Gastroesophageal sphincter (tissue), 3 donors: ENCODE data around the gene PCAT7.

Experiments
- CTCF ChIP-seq, 4 experiments: fragments of 200-600 bp in 2 of 4; fragments of 450-650 bp in 2 of 4; sonication (generic) in 1 of 4; IDR thresholded peaks; one replicate each; pipeline ENCODE4 v1.5.1; 2017 to 2019; ENCODE audit warnings: antibody characterized with exemption in 4 of 4, mild to moderate bottlenecking in 2 of 4, moderate library complexity in 2 of 4
- POLR2A ChIP-seq, 2 donors: fragments of 450-650 bp; IDR thresholded peaks; one replicate each; pipeline ENCODE4 v1.6.1; 2017; ENCODE audit warnings: antibody characterized with exemption in 2 of 2, mild to moderate bottlenecking in 2 of 2, moderate library complexity in 1 of 2
- POLR2AphosphoS5 ChIP-seq: sonication (generic); formaldehyde crosslinking; IDR thresholded peaks from one replicate; pipeline ENCODE4 v1.6.1; 2017; ENCODE audit warnings: antibody characterized with exemption

- TF ChIP-seq CTCF (IDR thresholded peaks at IDR 0.05) (no peak), POLR2AphosphoS5 (no peak), POLR2A (IDR thresholded peaks at IDR 0.05) (no peak)
Observed at GRCh38 chr9:94568250-94568889, 13.5 kb downstream of the PCAT7 start.
